Loucy (cell line): ENCODE data around the gene RCOR2.

ENCODE experiments used
- CTCF ChIP-seq: fragments of 200-600 bp; sonication (generic); conservative IDR thresholded peaks from 2 replicates; pipeline ENCODE4 v1.5.1; 2014; ENCODE audit warnings: mild to moderate bottlenecking, antibody characterized with exemption, low read length
- EZH2phosphoT487 ChIP-seq: fragments of 200-600 bp; IDR thresholded peaks from 2 replicates; pipeline ENCODE4 v1.6.1; 2018; ENCODE audit warnings: antibody characterized with exemption, mild to moderate bottlenecking, moderate library complexity, borderline replicate concordance

- TF ChIP-seq CTCF (no peak), EZH2phosphoT487 (no peak)
Measured at GRCh38 chr11:63875506-63876065, 41.4 kb downstream of the RCOR2 start.
